GM15510 (cell line): Measurements from ENCODE around the gene AIDA.

Experiments used
- POLR2A ChIP-seq: IDR thresholded peaks from 3 replicates; pipeline ENCODE4 v1.6.1; 2011; ENCODE audit warnings: borderline replicate concordance; ENCODE audit not compliant: insufficient read length; ENCODE audit errors: extremely low read depth

AIDA gene

GRCh38 chr1:222728746-222729145, 16.5 kb upstream of the AIDA start:
- TF ChIP-seq POLR2A, result no peak

GRCh38 chr1:222716393-222716792, 4.1 kb upstream of the AIDA start:
- no peak for TF ChIP-seq POLR2A

- TF ChIP-seq POLR2A, result peak; percentile 56
These were observed 1.0 kb upstream of the AIDA start for GRCh38 chr1:222713091-222713961.

- TF ChIP-seq POLR2A, result no peak
These were observed 705 bp downstream of the AIDA start for GRCh38 chr1:222711319-222712252.

GRCh38 chr1:222709700-222710153, 2.6 kb downstream of the AIDA start:
- no peak for TF ChIP-seq POLR2A

GRCh38 chr1:222706815-222707214, 5.5 kb downstream of the AIDA start:
- no peak for TF ChIP-seq POLR2A

- TF ChIP-seq POLR2A, result no peak
These were observed 8.0 kb downstream of the AIDA start for GRCh38 chr1:222704260-222704659.

- no peak for TF ChIP-seq POLR2A
These were observed 10.1 kb downstream of the AIDA start for GRCh38 chr1:222702210-222702609.

- no peak for TF ChIP-seq POLR2A
These were observed 14.5 kb downstream of the AIDA start for GRCh38 chr1:222697826-222698225.

- no peak for TF ChIP-seq POLR2A
These were observed 15.1 kb downstream of the AIDA start for GRCh38 chr1:222697203-222697602.

- TF ChIP-seq POLR2A, result no peak
These were observed 15.6 kb downstream of the AIDA start for GRCh38 chr1:222696741-222697140.

- TF ChIP-seq POLR2A, result no peak
These were observed 17.4 kb downstream of the AIDA start for GRCh38 chr1:222694927-222695326.

- TF ChIP-seq POLR2A, result no peak
These were observed 21.3 kb downstream of the AIDA start for GRCh38 chr1:222691016-222691415.

- no peak for TF ChIP-seq POLR2A
These were observed 32.2 kb downstream of the AIDA start for GRCh38 chr1:222680080-222680479.

- no peak for TF ChIP-seq POLR2A
These were observed 42.2 kb downstream of the AIDA start for GRCh38 chr1:222670110-222670509.
